Nephron progenitor cell (in vitro differentiated cells): ENCODE data around the gene TTLL9.
"Not testable (repeated sequence)": the region's sequence is repeated elsewhere in the genome, so short reads cannot be mapped to it uniquely, and the experiment has no call there.

Experiments used
- DNase-seq: peaks from one replicate; pipeline ENCODE4 v3.0.0; 2021
- H3K27ac Mint-ChIP-seq: 2 replicates; pipeline ENCODE4 v1.8.0; 2021; ENCODE audit warnings: mild to moderate bottlenecking, moderate library complexity, mixed read lengths
- H3K27me3 Mint-ChIP-seq: 2 replicates; pipeline ENCODE4 v1.8.0; 2021; ENCODE audit warnings: mild to moderate bottlenecking, low read depth, mixed read lengths; ENCODE audit not compliant: poor library complexity
- H3K36me3 Mint-ChIP-seq: 2 replicates; pipeline ENCODE4 v1.8.0; 2021; ENCODE audit warnings: low read depth, mixed read lengths
- H3K4me1 Mint-ChIP-seq: 2 replicates; pipeline ENCODE4 v1.8.0; 2021; ENCODE audit warnings: mixed read lengths
- H3K4me3 Mint-ChIP-seq: 2 replicates; pipeline ENCODE4 v1.8.0; 2021; ENCODE audit warnings: mild to moderate bottlenecking, moderate library complexity, mixed read lengths
- H3K9me3 Mint-ChIP-seq: 2 replicates; pipeline ENCODE4 v1.8.0; 2021; ENCODE audit warnings: mild to moderate bottlenecking, moderate library complexity, mixed read lengths
- TF ChIP-seq, protein P1 (sequence below): fragments of 200-600 bp; sonication (generic); IDR thresholded peaks from 2 replicates; pipeline ENCODE4 v1.5.0; 2021; ENCODE audit warnings: antibody characterized with exemption

The TTLL9 gene

DNA sequence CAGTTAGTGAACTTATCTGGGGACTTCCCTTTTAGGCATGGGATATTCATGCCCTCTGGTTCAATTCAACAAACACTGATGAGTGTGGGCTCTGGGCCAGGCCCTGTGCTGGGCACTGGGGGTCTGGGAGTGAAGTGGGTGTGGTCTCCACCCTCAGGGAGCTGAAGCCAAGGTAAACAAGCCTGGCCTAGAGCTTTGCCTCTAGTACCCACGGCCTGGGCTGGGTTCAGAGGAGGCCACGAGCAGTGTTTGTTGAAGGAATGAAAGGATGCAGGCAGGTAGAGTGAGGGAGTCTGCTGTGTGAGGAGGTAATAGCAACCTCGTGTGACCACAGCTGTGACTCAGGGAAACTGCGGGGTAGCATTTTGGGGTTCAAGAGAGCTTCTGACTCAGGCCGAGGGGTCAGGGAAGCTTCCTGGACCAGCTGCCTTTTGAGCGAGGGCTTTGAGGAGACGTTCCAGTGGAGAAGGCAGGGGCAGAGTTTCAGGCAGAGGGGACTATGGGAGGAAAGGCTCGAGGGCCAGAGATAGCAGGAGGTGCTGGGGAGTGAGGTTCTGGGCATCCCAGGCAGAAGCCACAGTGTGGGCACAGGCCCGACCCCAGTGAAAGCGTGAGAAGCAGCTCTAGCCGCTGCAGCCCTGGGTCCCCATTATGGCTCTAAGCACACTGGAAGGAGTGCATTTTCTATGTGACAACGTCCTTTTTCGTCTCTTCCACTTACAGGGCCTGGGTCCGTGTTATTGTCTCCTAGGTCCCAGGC lies 45.7 kb upstream of the TTLL9 start:
- Mint-ChIP-seq H3K27ac (no peak overlapping the region), H3K9me3 (no peaks in the 10 kb centered on the region)
- TF ChIP-seq, protein P1, sequence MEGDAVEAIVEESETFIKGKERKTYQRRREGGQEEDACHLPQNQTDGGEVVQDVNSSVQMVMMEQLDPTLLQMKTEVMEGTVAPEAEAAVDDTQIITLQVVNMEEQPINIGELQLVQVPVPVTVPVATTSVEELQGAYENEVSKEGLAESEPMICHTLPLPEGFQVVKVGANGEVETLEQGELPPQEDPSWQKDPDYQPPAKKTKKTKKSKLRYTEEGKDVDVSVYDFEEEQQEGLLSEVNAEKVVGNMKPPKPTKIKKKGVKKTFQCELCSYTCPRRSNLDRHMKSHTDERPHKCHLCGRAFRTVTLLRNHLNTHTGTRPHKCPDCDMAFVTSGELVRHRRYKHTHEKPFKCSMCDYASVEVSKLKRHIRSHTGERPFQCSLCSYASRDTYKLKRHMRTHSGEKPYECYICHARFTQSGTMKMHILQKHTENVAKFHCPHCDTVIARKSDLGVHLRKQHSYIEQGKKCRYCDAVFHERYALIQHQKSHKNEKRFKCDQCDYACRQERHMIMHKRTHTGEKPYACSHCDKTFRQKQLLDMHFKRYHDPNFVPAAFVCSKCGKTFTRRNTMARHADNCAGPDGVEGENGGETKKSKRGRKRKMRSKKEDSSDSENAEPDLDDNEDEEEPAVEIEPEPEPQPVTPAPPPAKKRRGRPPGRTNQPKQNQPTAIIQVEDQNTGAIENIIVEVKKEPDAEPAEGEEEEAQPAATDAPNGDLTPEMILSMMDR = no peak

DNA sequence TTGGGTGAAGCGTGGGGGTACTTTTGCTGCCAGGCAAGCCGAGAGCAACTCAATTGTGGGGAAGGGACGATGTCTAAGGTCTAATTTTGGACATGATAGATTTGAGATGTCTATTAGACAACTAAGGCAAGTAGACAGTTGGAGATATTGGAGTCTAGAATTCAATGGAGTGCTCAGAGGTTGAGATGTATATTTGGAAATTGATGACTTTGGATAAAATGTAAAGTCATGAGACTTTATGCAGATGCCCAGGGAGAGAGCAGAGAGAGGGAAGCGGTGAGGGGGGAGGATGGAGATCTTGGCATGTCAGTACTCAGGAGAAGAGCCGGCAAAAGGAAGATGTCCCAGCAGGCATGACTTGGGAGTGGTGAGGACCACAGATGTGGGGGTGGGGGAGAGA lies 44.4 kb upstream of the TTLL9 start:
- Mint-ChIP-seq H3K9me3 (no peaks in the 10 kb centered on the region), H3K27me3 (peaks cover 4% of the 10 kb centered on the region), H3K4me1 (peaks cover 20% of the 10 kb centered on the region), H3K36me3 (no peaks in the 10 kb centered on the region), H3K4me3 (no peak overlapping the region), H3K27ac (no peak overlapping the region)
- no peak for DNase-seq
- TF ChIP-seq, protein P1 = no peak

More for the DNA sequence above, 45.7 kb upstream of the TTLL9 start:
- Mint-ChIP-seq H3K36me3 (no peaks in the 10 kb centered on the region), H3K27me3 (peaks cover 4% of the 10 kb centered on the region), H3K4me3 (no peak overlapping the region), H3K4me1 (peaks cover 14% of the 10 kb centered on the region)
- DNase-seq = no peak

DNA sequence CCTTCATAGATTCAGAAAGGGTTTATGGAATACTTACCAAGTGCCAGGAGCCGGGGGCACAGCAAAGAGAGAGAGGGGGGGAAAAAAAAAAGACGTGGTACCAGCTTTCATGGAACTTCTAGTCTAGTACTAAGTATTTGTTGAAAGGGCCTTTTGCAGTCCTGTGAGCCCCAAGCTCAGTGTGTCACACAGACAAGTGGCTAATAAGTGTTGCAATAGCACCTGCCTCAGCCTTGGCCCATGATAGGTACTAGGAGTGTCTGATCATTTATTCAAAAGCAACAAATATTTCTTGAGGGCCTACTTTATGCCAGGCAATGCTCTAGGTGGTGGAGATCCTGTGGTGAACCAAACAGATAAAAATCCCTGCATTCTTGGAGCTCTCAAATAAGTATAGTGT lies 43.4 kb upstream of the TTLL9 start:
- H3K4me1 Mint-ChIP-seq = peaks cover 15% of the 10 kb centered on the region
- DNase-seq = no peak
- no peak overlapping the region for H3K4me3 Mint-ChIP-seq
- TF ChIP-seq, protein P1 = no peak
- no peaks in the 10 kb centered on the region for H3K36me3 Mint-ChIP-seq
- peaks cover 4% of the 10 kb centered on the region for H3K27me3 Mint-ChIP-seq
- no peak overlapping the region for H3K27ac Mint-ChIP-seq
- H3K9me3 Mint-ChIP-seq = no peaks in the 10 kb centered on the region

GRCh38 chr20:31828016-31828415 lies 42.4 kb upstream of the TTLL9 start:
- H3K4me3 Mint-ChIP-seq, H3K27ac Mint-ChIP-seq, H3K9me3 Mint-ChIP-seq, DNase-seq, H3K27me3 Mint-ChIP-seq, H3K36me3 Mint-ChIP-seq: not testable (repeated sequence)
- peaks cover 15% of the 10 kb centered on the region for H3K4me1 Mint-ChIP-seq

- no peak for DNase-seq
- peaks cover 32% of the 10 kb centered on the region for H3K4me1 Mint-ChIP-seq
Measured at GRCh38 chr20:31829731-31830130, 40.7 kb upstream of the TTLL9 start.

GRCh38 chr20:31830406-31830981 lies 39.9 kb upstream of the TTLL9 start:
- no peak for DNase-seq
- no peaks in the 10 kb centered on the region for H3K27me3 Mint-ChIP-seq
- H3K36me3 Mint-ChIP-seq = no peaks in the 10 kb centered on the region
- TF ChIP-seq, protein P1 = no peak
- peaks cover 39% of the 10 kb centered on the region for H3K4me1 Mint-ChIP-seq
- no peak overlapping the region for H3K27ac Mint-ChIP-seq
- H3K9me3 Mint-ChIP-seq = no peaks in the 10 kb centered on the region
- no peak overlapping the region for H3K4me3 Mint-ChIP-seq

More at GRCh38 chr20:31829731-31830130, 40.7 kb upstream of the TTLL9 start:
- Mint-ChIP-seq H3K36me3 (no peaks in the 10 kb centered on the region), H3K27me3 (no peaks in the 10 kb centered on the region), H3K9me3 (no peaks in the 10 kb centered on the region), H3K4me3 (no peak overlapping the region), H3K27ac (no peak overlapping the region)
- TF ChIP-seq, protein P1 = no peak
